ENCODE measurements around the gene GEMIN4.
"Not testable (repeated sequence)": the region's sequence is repeated elsewhere in the genome, so short reads cannot be mapped to it uniquely, and the experiment has no call there.

GEMIN4 gene

GRCh38 chr17:778096-778495, 26.0 kb upstream of the GEMIN4 start:
- DNase-seq (ENCODE audit: low read depth), result no peak

GRCh38 chr17:774313-774584, 22.2 kb upstream of the GEMIN4 start:
- no peak for DNase-seq (ENCODE audit: low read depth)

- no peak for DNase-seq (ENCODE audit: low read depth)
Observed at GRCh38 chr17:773467-774312, 21.6 kb upstream of the GEMIN4 start.

- no peak for DNase-seq (ENCODE audit: low read depth)
Observed at GRCh38 chr17:773016-773415, 21.0 kb upstream of the GEMIN4 start.

GRCh38 chr17:767076-767475, 15.0 kb upstream of the GEMIN4 start:
- DNase-seq (ENCODE audit: low read depth), result no peak

- DNase-seq (ENCODE audit: low read depth), result no peak
Observed at GRCh38 chr17:760371-760770, 8.3 kb upstream of the GEMIN4 start.

GRCh38 chr17:759964-760363, 7.9 kb upstream of the GEMIN4 start:
- DNase-seq (ENCODE audit: low read depth), result no peak

- not testable (repeated sequence) for DNase-seq (ENCODE audit: low read depth)
Observed at GRCh38 chr17:756010-756567, 4.0 kb upstream of the GEMIN4 start.

- not testable (repeated sequence) for DNase-seq (ENCODE audit: low read depth)
Observed at GRCh38 chr17:755319-755961, 3.4 kb upstream of the GEMIN4 start.

- DNase-seq (ENCODE audit: low read depth), result no peak
Observed at GRCh38 chr17:753418-753817, 1.4 kb upstream of the GEMIN4 start.

- DNase-seq (ENCODE audit: low read depth), result no peak
Observed at GRCh38 chr17:752620-753219, 656 bp upstream of the GEMIN4 start.

- peak; percentile 20 for DNase-seq (ENCODE audit: low read depth)
Observed at GRCh38 chr17:751269-752001, 629 bp downstream of the GEMIN4 start.

GRCh38 chr17:750431-751037, 1.5 kb downstream of the GEMIN4 start:
- DNase-seq (ENCODE audit: low read depth), result no peak

GRCh38 chr17:749359-749758, 2.7 kb downstream of the GEMIN4 start:
- DNase-seq (ENCODE audit: low read depth), result not testable (repeated sequence)

- not testable (repeated sequence) for DNase-seq (ENCODE audit: low read depth)
Observed at GRCh38 chr17:748604-749003, 3.5 kb downstream of the GEMIN4 start.

- no peak for DNase-seq (ENCODE audit: low read depth)
Observed at GRCh38 chr17:746783-747629, 5.1 kb downstream of the GEMIN4 start.

- no peak for DNase-seq (ENCODE audit: low read depth)
Observed at GRCh38 chr17:746181-746580, 5.9 kb downstream of the GEMIN4 start.

- DNase-seq (ENCODE audit: low read depth), result no peak
Observed at GRCh38 chr17:745406-745805, 6.7 kb downstream of the GEMIN4 start.

GRCh38 chr17:744937-745336, 7.1 kb downstream of the GEMIN4 start:
- DNase-seq (ENCODE audit: low read depth), result no peak

- no peak for DNase-seq (ENCODE audit: low read depth)
Observed at GRCh38 chr17:743139-743538, 8.9 kb downstream of the GEMIN4 start.

Data from activated gamma-delta T cell treated with anti-CD3 and anti-CD28 coated beads, Interleukin-2, amount 50 U/mL, for 16 hours (primary cell).